Measurements from ENCODE around the gene AMOTL1.

DNA sequence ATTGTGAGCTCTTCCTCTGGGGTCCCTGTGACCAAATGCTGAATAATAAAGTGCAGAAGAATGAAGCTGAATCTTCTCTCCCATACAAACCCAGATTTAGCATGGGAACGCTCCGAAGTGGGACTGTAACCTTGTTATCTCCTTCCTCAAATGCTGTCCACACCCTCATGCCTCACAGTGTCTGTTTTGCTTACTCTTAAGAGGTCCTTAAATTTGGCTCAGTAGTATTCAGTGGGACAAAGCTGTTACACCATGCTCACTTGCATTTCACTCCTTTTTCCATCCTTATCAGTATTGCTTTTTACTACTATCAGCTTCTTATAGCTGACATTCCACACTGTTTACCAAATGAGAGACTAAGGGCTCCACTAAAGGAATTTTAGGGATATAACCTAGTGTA is 13.8 kb upstream of the AMOTL1 start:
- TF ChIP-seq, protein P1, sequence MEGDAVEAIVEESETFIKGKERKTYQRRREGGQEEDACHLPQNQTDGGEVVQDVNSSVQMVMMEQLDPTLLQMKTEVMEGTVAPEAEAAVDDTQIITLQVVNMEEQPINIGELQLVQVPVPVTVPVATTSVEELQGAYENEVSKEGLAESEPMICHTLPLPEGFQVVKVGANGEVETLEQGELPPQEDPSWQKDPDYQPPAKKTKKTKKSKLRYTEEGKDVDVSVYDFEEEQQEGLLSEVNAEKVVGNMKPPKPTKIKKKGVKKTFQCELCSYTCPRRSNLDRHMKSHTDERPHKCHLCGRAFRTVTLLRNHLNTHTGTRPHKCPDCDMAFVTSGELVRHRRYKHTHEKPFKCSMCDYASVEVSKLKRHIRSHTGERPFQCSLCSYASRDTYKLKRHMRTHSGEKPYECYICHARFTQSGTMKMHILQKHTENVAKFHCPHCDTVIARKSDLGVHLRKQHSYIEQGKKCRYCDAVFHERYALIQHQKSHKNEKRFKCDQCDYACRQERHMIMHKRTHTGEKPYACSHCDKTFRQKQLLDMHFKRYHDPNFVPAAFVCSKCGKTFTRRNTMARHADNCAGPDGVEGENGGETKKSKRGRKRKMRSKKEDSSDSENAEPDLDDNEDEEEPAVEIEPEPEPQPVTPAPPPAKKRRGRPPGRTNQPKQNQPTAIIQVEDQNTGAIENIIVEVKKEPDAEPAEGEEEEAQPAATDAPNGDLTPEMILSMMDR (IDR thresholded peaks at IDR 0.05): no peak
- TF ChIP-seq POLR2A (IDR thresholded peaks at IDR 0.05): no peak

Measured in esophagus squamous epithelium (tissue), 4 donors.